ENCODE data around the gene EIF4E2. TPM values are rescaled to one million over a fixed set of nuclear protein-coding genes. Genes with fewer than 3 reads are reported as not detected.

The EIF4E2 gene
- total RNA-seq, 4 donors from 2014 or later = 50.7 to 59.6 (median 54.4) TPM

DNA sequence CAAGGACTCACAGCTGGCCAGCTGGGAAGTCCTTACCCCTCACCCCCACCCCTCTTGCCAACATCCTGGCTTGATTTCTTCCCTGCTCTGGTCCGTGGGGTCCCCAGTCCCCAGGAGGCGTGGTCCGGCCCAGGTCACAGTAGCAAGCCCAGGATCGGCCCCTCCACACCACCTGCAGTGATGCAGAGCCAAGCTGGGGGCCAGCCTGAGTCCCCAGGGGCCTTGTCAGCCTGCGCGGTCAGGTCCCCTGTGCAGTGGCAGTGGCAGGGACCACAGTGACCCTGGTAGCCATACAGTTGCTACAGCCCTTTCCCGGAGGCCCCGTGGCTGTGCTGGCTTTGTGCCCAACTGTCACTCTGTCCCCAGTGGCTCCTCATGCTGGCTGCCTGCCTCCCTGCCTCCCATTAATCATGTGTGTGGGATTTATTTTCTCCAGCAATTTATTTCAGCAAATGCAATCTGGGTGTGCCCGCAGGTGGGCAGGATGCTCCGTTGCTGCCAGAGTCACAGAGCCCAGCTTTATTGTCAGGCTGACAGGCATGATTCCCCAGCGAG, 39.1 kb upstream of the EIF4E2 start:
- intact Hi-C loops (cut with DNase I) = no loop called here
- H3K27me3 ChIP-seq = no peaks in the 10 kb centered on the region
- H3K27ac ChIP-seq = no peak overlapping the region

DNA sequence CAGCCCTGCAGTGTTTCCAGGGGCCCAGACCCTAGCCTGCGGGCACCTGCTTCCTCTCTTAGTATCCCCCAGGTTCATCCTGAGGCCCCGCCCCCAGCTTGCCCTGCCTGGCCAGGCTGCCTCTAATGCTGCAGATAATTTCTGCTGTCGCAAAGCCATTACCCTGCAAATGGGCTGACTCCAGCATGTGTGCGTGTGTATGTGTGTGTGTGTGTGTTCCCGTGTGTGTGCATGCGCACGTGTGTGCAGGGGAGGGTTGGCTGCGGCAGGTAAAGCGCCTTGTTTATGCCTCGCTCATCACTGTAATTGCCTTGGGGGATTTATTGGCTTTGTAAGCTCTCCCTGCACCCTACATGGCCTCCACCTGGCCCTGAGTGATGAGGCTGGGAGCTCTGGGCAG, 37.9 kb upstream of the EIF4E2 start:
- no peaks in the 10 kb centered on the region for H3K9me3 ChIP-seq
- WGBS, 2 donors = 88 to 89% methylated on average over 10 of the region's 10 CpGs
- DNase-seq = no peak
- no peaks in the 10 kb centered on the region for H3K36me3 ChIP-seq
- no peak overlapping the region for H3K27ac ChIP-seq
- TF ChIP-seq, protein P1, sequence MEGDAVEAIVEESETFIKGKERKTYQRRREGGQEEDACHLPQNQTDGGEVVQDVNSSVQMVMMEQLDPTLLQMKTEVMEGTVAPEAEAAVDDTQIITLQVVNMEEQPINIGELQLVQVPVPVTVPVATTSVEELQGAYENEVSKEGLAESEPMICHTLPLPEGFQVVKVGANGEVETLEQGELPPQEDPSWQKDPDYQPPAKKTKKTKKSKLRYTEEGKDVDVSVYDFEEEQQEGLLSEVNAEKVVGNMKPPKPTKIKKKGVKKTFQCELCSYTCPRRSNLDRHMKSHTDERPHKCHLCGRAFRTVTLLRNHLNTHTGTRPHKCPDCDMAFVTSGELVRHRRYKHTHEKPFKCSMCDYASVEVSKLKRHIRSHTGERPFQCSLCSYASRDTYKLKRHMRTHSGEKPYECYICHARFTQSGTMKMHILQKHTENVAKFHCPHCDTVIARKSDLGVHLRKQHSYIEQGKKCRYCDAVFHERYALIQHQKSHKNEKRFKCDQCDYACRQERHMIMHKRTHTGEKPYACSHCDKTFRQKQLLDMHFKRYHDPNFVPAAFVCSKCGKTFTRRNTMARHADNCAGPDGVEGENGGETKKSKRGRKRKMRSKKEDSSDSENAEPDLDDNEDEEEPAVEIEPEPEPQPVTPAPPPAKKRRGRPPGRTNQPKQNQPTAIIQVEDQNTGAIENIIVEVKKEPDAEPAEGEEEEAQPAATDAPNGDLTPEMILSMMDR (IDR thresholded peaks at IDR 0.05) = no peak
- TF ChIP-seq POLR2A (IDR thresholded peaks at IDR 0.05) = no peak
- H3K4me3 ChIP-seq (replicated peaks in 1 of 3) = no peak overlapping the region
- intact Hi-C loops (cut with DNase I) = no loop called here
- H3K27me3 ChIP-seq = no peaks in the 10 kb centered on the region
- H3K4me1 ChIP-seq = no peaks in the 10 kb centered on the region

More for the DNA sequence above, 39.1 kb upstream of the EIF4E2 start:
- Histone ChIP-seq H3K4me3 (replicated peaks in 1 of 3) (no peak overlapping the region), H3K4me1 (no peaks in the 10 kb centered on the region), H3K9me3 (no peaks in the 10 kb centered on the region), H3K36me3 (no peaks in the 10 kb centered on the region)
- no peak for DNase-seq
- 56 to 61% methylated on average over 5 to 8 of the region's 11 CpGs for WGBS, 2 donors
- no peak for TF ChIP-seq POLR2A (IDR thresholded peaks at IDR 0.05)
- TF ChIP-seq, protein P1 (IDR thresholded peaks at IDR 0.05) = no peak

DNA sequence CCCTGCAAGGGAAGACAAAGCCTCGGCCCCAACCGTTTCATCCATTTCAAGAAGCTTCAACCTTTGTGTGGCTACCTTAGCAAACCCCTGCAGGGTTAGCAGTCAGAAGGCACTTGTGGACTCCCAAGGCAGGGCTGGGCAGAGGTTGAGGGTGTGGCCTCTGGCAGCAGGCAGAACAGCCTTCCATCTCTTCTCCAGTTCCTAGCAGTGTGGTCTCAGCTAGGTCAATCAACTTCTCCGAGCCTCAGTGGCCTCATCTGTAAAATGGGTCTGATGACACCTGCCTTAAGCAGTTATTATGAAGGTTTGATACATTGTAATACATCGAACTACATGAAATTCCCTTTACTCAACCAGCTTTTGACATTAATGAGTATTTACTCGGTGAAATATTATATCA, 37.1 kb upstream of the EIF4E2 start:
- no peak overlapping the region for H3K27ac ChIP-seq
- no peak for DNase-seq
- no peaks in the 10 kb centered on the region for H3K4me1 ChIP-seq
- TF ChIP-seq POLR2A (IDR thresholded peaks at IDR 0.05) = no peak
- TF ChIP-seq, protein P1 (IDR thresholded peaks at IDR 0.05) = no peak
- 78 to 85% methylated on average over 5 of the region's 5 CpGs for WGBS, 2 donors
- H3K36me3 ChIP-seq = no peaks in the 10 kb centered on the region
- no peaks in the 10 kb centered on the region for H3K9me3 ChIP-seq
- intact Hi-C loops (cut with DNase I) = no loop called here
- H3K27me3 ChIP-seq = no peaks in the 10 kb centered on the region
- no peak overlapping the region for H3K4me3 ChIP-seq (replicated peaks in 1 of 3)

DNA sequence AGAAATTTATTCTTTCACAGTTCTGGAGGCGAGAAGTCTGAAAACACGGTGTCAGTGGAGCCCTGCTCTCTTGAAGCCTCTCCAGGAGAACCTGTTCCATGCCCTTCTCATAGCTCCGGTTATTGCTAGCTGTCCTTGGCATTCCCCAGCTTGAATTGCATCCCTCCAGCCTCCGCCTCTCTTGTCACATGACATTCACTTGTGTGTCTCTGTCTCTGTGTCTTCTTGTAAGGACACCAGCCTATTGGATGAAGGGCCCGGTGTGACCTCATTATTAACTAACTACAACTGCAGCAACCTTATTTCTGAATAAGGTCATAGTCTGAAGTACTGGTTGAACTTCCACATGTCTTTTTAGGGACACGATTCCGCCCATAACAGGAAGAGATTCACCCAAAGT, 34.9 kb upstream of the EIF4E2 start:
- Histone ChIP-seq H3K9me3 (no peaks in the 10 kb centered on the region), H3K27me3 (no peaks in the 10 kb centered on the region), H3K36me3 (no peaks in the 10 kb centered on the region), H3K4me1 (no peaks in the 10 kb centered on the region), H3K27ac (no peak overlapping the region), H3K4me3 (replicated peaks in 1 of 3) (no peak overlapping the region)
- WGBS, 2 donors = 78% methylated on average over 7 of the region's 7 CpGs
- intact Hi-C loops (cut with DNase I) = no loop called here
- DNase-seq = no peak
- TF ChIP-seq POLR2A (IDR thresholded peaks at IDR 0.05) = no peak
- TF ChIP-seq, protein P1 (IDR thresholded peaks at IDR 0.05) = no peak

DNA sequence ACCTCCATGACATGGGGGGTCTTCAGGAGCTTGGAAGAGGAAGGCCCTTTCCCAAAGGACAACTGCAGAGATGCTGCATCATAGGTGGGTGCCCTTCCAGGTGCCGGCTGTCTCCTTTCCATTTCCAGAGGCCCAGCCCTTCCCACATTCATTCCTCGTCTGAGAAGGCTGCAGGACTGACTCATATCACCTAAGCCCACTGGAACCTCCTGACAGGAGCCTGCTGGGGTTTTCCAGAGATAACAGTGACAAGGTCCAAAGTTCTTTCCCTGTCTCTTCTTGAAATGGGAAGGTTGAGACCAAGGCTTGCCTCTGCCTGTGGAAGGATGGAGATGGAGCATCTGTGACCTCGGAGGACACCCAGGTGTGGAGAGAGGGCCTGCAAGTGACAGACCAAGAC, 33.9 kb upstream of the EIF4E2 start:
- TF ChIP-seq, protein P1 (IDR thresholded peaks at IDR 0.05) = no peak
- no peak for TF ChIP-seq POLR2A (IDR thresholded peaks at IDR 0.05)
- H3K27ac ChIP-seq = no peak overlapping the region
- no peak overlapping the region for H3K4me3 ChIP-seq (replicated peaks in 1 of 3)
- intact Hi-C loops (cut with DNase I) = no loop called here
- DNase-seq = no peak
- no peaks in the 10 kb centered on the region for H3K9me3 ChIP-seq
- H3K4me1 ChIP-seq = no peaks in the 10 kb centered on the region
- no peaks in the 10 kb centered on the region for H3K27me3 ChIP-seq
- 97 to 98% methylated on average over 3 of the region's 3 CpGs for WGBS, 2 donors
- H3K36me3 ChIP-seq = no peaks in the 10 kb centered on the region

Data from thyroid gland (tissue), 4 donors.